ENCODE data around the gene VPS72. TPM values are rescaled to one million over a fixed set of nuclear protein-coding genes. Genes with fewer than 3 reads are reported as not detected.

Gene VPS72
- total RNA-seq, 1 donor from 2014 or later = 29.2 TPM

- DNase-seq = peak; percentile 69
Measured at GRCh38 chr1:151144474-151145303, 45.3 kb downstream of the VPS72 start.

- DNase-seq = no peak
Measured at GRCh38 chr1:151143986-151144385, 46.0 kb downstream of the VPS72 start.

GRCh38 chr1:151143057-151143435 lies 47.0 kb downstream of the VPS72 start:
- DNase-seq = peak; percentile 87

GRCh38 chr1:151142411-151143056 lies 47.5 kb downstream of the VPS72 start:
- peak; percentile 94 for DNase-seq

- no peak for DNase-seq
Measured at GRCh38 chr1:151137789-151138188, 52.2 kb downstream of the VPS72 start.

GRCh38 chr1:151135433-151136385 lies 54.3 kb downstream of the VPS72 start:
- DNase-seq = no peak

GRCh38 chr1:151134991-151135390 lies 55.0 kb downstream of the VPS72 start:
- DNase-seq = no peak

GRCh38 chr1:151134396-151134795 lies 55.6 kb downstream of the VPS72 start:
- no peak for DNase-seq

GRCh38 chr1:151133018-151133806 lies 56.8 kb downstream of the VPS72 start:
- DNase-seq = peak; percentile 62

GRCh38 chr1:151132335-151133017 lies 57.5 kb downstream of the VPS72 start:
- no peak for DNase-seq

GRCh38 chr1:151131701-151132334 lies 58.2 kb downstream of the VPS72 start:
- no peak for DNase-seq

- DNase-seq = peak; percentile 96
Measured at GRCh38 chr1:151130987-151131586, 58.9 kb downstream of the VPS72 start.

- no peak for DNase-seq
Measured at GRCh38 chr1:151128800-151129199, 61.2 kb downstream of the VPS72 start.

Other genes with a start within 250 kb of the VPS72 start
- gene CERS2, start 215.4 kb downstream of the VPS72 start, total RNA-seq = 37.2 TPM
- 1.6 TPM for gene ANXA9, start 207.9 kb downstream of the VPS72 start, total RNA-seq
- gene MINDY1, start 183.3 kb downstream of the VPS72 start, total RNA-seq = 15.4 TPM
- 26.4 TPM for gene PRUNE1, start 181.7 kb downstream of the VPS72 start, total RNA-seq
- 43.3 TPM for gene BNIPL, start 153.6 kb downstream of the VPS72 start, total RNA-seq
- gene C1orf56, start 142.4 kb downstream of the VPS72 start, total RNA-seq = 2.9 TPM
- gene CDC42SE1, start 130.6 kb downstream of the VPS72 start, total RNA-seq = 39.4 TPM
- 1.6 TPM for gene MLLT11, start 129.8 kb downstream of the VPS72 start, total RNA-seq
- gene GABPB2, start 119.4 kb downstream of the VPS72 start, total RNA-seq = 18.1 TPM
- gene SEMA6C, start 43.6 kb downstream of the VPS72 start, total RNA-seq = 83.6 TPM
- 2.7 TPM for gene TNFAIP8L2, start 33.5 kb downstream of the VPS72 start, total RNA-seq
- 7.1 TPM for gene LYSMD1, start 24.3 kb downstream of the VPS72 start, total RNA-seq
- gene SCNM1, start 24.1 kb downstream of the VPS72 start, total RNA-seq = 19.1 TPM
- gene TMOD4, start 14.2 kb downstream of the VPS72 start, total RNA-seq = 28.3 TPM
- 73.4 TPM for gene PIP5K1A, start 8.4 kb upstream of the VPS72 start, total RNA-seq
- gene PSMD4, start 64.5 kb upstream of the VPS72 start, total RNA-seq = 105 TPM
- gene ZNF687, start 92.1 kb upstream of the VPS72 start, total RNA-seq = 13.2 TPM
- 61.9 TPM for gene PI4KB, start 137.2 kb upstream of the VPS72 start, total RNA-seq
- 30.1 TPM for gene RFX5, start 157.1 kb upstream of the VPS72 start, total RNA-seq
- 40.3 TPM for gene SELENBP1, start 182.5 kb upstream of the VPS72 start, total RNA-seq
- gene PSMB4, start 209.4 kb upstream of the VPS72 start, total RNA-seq = 181 TPM